Kasumi-1 (cell line): ENCODE results near the gene SREBF2.

Experiments used
- DNase-seq, 2 experiments: peaks; one replicate each; lab custom pipeline; 2025; lab: John Stamatoyannopoulos, UW

The SREBF2 gene

DNA sequence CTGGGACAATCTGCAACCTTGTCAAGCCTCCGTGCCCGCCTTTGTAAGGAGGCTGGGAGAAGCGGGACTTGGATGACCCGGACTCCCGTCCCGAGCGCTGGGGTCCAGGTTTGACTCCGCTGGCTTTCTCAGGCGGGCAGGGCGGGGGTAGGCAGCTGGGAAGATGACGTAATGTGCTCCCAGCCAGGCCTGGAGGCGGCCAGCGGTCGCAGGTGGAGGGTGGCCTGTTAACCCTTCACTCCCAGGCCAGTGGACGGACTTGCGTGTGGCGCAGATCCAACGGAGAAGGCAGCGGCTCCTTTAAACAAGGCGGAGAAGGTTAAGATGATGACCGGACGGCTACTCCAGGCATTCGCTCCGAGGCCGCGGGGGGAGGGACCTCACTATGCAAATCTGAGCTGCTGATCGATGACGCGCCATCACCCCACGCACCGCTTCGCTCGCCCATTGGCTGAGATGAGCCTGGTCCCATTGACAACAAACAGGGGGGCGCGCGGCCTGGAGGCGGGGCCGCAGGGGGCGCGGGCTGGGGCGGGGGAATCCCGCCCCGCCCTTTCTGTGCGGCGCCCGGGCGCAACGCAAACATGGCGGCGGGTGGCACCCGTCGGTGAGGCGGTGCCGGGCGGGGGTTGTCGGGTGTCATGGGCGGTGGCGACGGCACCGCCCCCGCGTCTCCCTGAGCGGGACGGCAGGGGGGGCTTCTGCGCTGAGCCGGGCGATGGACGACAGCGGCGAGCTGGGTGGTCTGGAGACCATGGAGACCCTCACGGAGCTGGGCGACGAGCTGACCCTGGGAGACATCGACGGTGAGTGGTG, at the start of gene SREBF2:
TSS of gene SREBF2 (plus strand) at position 553 of the 816 bp plus-strand sequence. CDS start at position 719, 166 bp downstream.
- DNase-seq = peak; percentile 99

DNA sequence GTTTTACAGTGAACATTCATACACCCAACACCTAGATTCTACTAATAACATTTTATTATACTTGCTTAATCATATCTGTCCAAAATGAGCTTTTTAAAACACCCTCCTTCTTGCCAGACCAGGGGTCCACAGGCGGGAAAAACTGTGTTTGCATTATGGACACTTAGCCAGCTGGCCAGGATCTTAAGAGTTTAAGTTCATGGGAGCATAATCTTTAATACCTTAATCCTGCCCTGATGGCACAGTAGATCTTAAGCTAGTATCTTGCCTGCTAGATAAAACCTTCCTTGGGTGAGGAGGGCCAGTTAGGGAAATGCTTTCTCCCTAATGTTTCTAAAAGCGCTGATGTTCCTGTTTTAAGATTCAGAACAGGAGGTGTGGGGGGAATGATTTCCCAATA, 45.6 kb upstream of the SREBF2 start:
- DNase-seq = no peak

GRCh38 chr22:41793871-41794270, 39.0 kb upstream of the SREBF2 start:
- no peak for DNase-seq

- no peak for DNase-seq
Observed at GRCh38 chr22:41798736-41799135, 34.2 kb upstream of the SREBF2 start.

DNA sequence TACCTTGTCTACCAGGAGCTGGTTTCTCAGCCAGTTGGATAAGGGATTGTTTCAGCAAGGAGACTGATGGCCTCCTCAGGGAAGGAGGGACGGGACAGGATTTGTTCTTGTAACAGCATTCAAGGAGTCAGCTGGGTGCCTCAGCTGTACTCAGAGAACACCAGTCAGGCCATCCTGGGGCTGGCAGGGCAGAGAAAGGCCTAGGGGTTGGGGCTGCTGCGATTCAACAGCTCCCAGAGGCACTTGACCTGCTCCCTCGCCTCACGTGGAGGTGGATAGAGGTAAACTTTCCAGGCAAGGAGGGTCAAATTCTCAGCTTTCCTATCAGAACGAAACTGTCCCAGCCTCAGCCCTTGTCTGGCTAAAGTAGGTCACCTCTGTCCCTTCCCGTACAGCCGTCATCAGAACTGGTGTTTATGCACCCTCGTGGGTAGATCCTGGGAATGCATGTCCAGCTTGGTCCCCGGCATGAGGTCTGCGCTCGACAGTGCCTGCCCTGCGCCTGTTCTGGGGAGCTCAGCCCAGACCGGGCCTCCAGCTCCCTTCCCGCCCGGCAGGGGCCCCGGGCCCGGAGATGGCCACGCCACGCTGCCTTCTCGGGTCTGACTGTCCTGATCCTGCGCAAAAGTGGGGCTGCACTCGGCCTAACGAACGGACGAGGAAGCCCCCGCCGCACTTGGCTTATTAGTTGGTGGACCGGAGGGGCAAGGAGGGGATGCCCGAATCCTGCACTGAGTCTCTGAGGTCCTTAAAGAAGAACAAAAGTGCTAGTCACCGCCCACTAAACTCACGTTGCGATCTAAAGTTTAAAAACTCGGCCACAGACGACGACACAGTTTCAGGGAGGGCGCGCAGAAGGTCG, 33.2 kb upstream of the SREBF2 start:
- DNase-seq = peak in 1 of 2 experiments; percentile 85

- peak; percentile 88 to 90 for DNase-seq
Observed at GRCh38 chr22:41800348-41801146, 32.4 kb upstream of the SREBF2 start, which contains the start of gene CCDC134. TSS of gene CCDC134 (plus strand) at chr22:41800679. CDS start at chr22:41808891, 8,212 bp downstream.

GRCh38 chr22:41801147-41801819, 31.6 kb upstream of the SREBF2 start:
- no peak for DNase-seq

GRCh38 chr22:41801886-41802285, 31.0 kb upstream of the SREBF2 start:
- DNase-seq = no peak

DNA sequence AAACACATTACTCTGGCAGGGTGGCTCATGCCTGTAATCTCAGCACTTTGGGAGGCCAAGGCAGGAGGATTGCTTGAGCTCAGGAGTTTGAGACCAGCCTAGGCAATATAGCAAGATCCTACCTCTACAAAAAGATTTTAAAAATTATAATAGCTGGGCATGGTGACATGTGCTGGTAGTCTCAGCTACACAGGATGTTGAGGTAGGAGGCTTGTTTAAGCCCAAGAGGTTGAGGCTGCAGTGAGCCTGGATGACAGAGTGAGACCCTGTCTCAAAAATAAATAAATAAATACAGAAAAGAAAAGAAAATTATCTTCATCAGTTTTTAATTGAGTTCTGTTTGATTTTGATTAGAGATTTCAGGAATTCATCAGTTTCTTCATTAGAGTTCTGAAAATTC, 27.3 kb upstream of the SREBF2 start:
- no peak for DNase-seq

DNA sequence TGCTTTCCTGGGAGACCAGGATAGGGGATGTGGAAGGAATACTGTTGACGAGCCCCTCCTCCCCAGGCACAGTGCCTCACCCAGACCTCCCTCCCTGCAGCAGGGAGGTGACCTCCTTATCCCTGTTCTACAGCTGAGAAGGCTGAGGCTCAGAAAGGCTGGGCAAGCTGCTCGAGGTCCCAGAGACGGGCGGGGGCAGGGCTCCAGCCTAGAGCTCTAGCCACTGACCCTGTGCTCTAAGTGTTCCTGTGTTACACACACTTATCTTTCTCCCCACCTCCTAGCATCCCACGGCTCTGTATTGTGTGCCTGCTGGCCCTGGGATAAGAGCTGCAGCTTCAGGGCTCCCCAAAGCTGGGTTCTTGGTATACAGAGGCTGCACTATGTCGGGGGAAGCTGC, 24.5 kb upstream of the SREBF2 start:
- DNase-seq = no peak

- no peak for DNase-seq
Observed at GRCh38 chr22:41810022-41810421, 22.9 kb upstream of the SREBF2 start.

DNA sequence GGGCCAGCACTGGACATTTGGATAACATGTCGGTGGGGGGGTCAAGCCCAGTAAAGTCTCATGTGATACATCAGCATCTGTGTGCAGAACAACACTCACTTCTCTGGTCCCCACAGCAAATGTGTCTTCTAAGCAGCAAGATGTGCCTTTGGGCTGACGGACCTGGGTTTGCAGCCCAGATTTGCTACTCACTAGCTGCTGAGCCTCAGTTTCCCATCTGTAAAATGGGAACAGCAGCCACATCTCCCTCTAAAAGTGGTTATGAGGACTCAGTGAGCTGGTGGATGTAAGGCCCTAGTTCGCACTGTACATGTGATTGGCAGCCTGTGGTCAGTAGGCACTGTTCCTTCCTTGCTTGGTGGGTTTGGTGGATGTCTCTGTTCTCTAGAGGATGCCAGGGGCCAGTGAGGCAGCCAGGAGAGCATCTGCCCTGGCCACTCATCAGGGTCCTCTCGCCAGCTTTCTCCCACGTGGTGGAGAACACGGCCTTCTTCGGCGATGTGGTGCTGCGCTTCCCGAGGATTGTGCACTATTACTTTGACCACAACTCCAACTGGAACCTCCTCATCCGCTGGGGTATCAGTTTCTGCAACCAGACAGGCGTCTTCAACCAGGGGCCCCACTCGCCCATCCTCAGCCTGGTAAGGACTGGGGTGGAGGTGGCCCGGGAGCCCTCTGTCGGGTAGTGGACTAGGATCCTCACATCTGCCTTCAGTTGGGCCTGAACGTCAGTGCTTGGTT, 19.9 kb upstream of the SREBF2 start:
- no peak for DNase-seq

DNA sequence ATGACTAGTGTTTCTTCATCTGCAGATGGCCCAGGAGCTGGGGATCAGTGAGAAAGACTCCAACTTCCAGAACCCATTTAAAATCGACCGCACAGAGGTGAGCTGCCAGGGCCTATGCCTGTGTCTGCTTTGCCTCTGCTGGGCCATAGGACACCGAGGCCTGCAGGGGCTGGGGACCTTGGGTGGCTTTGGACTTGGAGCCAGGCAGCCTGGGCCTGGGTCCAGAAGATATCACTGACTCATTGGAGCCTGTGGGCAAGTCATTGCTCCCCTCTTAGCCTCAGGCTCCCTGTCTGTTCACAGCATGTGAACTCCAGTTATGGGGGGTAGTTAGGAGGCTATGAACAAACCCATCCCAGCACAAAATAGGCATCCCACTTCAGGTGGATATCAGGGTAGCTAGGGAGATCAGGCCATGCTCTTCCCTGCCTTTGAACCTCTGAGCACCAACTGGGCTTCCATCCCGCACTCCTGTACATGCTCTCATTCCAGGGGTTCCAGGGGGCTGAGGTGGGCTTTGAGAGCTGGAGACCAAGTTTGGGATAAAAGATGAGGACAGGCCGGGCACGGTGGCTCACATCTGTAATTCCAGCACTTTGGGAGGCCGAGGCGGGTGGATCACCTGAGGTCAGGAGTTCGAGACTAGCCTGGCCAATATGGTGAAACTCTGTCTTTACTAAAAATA, 19.0 kb upstream of the SREBF2 start:
- DNase-seq = no peak

DNA sequence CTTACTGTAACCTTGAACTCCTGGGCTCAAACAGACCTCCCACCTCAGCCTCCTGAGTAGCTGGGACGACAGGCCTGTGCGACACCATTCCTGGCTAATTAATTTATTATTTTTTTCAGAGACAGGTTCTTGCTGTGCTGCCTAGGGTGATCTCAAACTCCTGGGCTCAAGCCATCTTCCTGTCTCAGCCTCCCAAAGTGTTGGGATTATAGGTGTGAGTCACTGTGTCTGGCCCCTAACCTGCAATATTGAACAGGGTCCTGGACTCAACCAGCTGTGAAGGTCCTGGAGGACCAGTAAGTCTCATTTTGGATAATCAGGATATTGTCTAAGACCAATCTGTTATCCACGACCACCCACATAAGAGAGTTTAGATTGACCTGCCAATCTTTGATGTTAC, 17.2 kb upstream of the SREBF2 start:
- DNase-seq = no peak

- no peak for DNase-seq
Observed at GRCh38 chr22:41816241-41816640, 16.7 kb upstream of the SREBF2 start.

DNA sequence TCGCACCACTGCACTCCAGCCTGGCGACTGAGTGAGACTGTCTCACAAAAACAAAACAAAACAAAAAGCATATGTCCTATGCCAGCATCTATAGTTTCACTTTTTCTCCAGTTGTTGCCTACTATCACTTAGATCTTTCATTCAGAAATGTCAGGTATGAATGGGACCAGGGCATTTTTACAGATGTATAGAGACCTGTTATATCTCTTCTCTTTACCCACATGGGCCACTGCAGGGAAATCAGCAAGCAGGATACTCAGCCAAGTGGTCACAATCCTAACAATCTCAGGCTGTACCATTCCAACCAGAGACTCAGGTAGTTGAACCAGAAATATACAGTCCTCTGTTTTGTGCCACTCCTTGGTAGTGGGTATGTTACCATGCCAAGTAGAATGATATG, 16.0 kb upstream of the SREBF2 start:
- DNase-seq = no peak

- no peak for DNase-seq
Observed at GRCh38 chr22:41818011-41818410, 14.9 kb upstream of the SREBF2 start.

GRCh38 chr22:41818596-41818995, 14.3 kb upstream of the SREBF2 start:
- no peak for DNase-seq

DNA sequence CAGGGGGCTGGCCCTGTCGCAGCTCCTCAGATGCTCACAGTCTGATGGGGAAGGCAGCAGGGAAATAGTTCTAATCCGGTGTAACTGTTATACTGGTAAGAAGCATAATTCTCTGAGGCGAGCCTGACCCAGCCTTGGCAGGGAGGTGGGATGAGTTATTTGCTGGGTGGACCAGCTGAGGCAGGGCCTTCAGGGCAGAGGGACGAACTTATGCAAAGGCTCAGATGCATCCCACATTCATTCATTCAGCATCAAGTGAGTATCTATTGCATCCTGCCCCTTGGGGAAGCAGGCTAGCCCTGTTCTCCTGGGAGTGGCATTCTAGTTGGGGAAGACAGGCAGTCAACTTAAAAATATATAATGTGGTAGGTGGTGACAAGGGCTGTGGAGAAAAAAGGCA, 13.6 kb upstream of the SREBF2 start:
- no peak for DNase-seq

DNA sequence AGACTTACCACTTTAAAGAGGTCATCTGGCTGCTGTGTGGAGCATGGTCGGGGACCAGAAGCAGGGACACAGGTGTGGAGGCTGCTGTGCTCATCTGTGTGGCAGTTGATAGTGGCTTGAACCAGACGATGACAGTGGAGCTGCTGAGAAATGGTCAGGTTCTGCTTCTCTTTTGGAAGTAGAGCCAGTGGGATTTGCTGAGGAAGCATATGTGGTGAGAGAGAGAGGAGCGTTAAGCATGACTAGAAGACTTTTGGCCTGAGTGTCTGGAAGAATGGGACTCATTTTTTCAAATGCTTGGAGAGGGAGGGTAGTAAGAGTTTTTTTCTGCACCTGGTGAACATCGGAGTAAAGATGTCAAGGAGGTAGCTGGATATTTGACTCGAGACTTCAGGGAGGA, 12.5 kb upstream of the SREBF2 start:
- no peak for DNase-seq
